OCI-M1 (cell line): ENCODE data around the gene ACAD10.
A peak's percentile ranks its signal among the peaks of the same experiment; 100 is the strongest.

ENCODE experiments used
- DNase-seq: peaks from one replicate; lab custom pipeline; 2025; lab: John Stamatoyannopoulos, UW

The ACAD10 gene

GRCh38 chr12:111776836-111777344 lies 91.0 kb downstream of the ACAD10 start:
- DNase-seq: no peak

GRCh38 chr12:111777345-111778045 lies 91.6 kb downstream of the ACAD10 start:
- DNase-seq: no peak

- DNase-seq: no peak
Measured at GRCh38 chr12:111780166-111780565, 94.3 kb downstream of the ACAD10 start.

- DNase-seq: no peak
Measured at GRCh38 chr12:111780615-111781014, 94.8 kb downstream of the ACAD10 start.

- no peak for DNase-seq
Measured at GRCh38 chr12:111781085-111781658, 95.3 kb downstream of the ACAD10 start.

- no peak for DNase-seq
Measured at GRCh38 chr12:111783046-111783445, 97.2 kb downstream of the ACAD10 start.

- no peak for DNase-seq
Measured at GRCh38 chr12:111784953-111785352, 99.1 kb downstream of the ACAD10 start.

DNA sequence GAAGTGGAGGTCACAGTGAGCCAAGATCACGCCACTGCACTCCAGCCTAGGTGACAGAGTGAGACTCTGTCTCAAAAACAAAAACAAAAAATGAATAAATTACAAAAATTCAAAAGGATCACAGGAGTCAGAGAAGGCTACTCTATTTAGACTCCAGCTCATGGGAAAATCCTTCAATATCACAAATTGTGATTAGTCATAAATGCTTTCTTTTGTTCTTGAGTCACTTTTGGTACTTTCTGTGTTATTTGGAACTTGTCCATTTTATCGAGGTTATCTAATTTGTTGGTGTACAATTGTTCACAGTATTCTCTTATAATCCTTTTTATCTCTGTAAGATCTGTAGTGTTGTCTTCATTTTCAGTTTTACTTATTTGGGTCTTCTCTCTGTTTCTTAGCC lies 99.8 kb downstream of the ACAD10 start:
- DNase-seq: no peak

GRCh38 chr12:111788178-111788654 lies 102.4 kb downstream of the ACAD10 start:
- DNase-seq: peak; percentile 87

DNA sequence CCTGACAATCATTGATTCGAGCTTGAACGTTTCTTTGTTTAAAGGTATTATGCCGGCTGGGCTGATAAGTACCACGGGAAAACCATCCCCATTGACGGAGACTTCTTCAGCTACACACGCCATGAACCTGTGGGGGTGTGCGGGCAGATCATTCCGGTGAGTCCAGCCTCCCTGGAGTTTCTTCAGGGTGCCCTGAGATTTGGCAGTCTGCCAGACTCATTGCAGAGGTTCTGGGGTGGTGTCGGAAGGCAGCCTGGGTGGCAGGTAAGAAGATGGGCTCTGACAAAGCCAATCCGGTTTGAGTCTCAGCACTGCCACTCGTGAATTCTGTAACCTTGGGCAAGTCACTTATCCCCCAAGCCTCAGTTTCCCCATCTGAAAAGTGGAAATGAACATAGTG lies 103.9 kb downstream of the ACAD10 start:
- DNase-seq: no peak

DNA sequence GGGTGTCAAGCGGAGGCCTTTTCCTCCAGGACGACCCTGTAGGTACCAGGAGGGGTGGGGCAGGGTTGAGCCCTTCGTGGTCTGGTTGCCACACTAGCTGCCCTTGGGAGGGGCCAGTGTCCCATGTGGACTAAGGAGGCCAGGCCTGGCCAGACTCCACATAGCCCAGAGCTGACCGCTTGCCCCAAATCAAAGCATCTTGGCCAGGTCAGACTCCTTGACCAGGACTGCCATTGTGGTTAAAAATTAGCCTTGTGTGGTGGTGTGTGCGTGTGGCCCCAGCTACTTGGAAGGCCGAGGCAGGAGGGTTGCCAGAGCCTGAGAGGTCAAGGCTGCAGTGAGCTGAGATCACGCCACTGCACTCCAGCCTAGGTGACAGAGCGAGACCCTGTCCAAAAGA lies 105.7 kb downstream of the ACAD10 start:
- DNase-seq: no peak

DNA sequence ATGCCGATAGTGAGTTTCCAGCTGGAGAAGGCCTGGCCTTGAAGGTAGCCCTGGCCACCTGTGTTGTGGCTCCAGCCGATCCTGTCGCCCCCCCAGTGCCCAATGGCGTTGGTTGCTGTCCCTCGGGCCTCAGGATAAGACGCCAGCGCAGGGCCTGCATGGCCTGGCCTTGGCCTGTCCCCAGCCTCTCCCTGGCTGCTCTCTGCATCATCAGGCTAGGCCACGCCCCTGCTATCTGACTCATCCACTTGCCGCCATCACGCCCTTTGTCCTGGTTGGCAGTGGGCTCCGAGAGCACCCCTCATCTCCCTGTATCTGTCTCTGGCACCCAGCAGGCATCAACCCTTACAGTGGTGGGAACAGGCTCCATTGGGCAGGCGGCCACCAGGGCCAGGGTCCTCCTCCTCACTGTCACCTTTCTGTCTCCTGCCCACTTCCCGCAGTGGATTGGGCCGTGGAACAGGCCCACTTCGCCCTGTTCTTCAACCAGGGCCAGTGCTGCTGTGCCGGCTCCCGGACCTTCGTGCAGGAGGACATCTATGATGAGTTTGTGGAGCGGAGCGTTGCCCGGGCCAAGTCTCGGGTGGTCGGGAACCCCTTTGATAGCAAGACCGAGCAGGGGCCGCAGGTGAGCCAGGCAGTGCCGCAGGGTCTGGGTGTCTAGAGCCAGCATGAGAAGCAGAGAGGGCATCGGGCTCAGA lies 106.5 kb downstream of the ACAD10 start:
- no peak for DNase-seq

GRCh38 chr12:111792856-111793235 lies 107.0 kb downstream of the ACAD10 start:
- DNase-seq: no peak

GRCh38 chr12:111798182-111798581 lies 112.3 kb downstream of the ACAD10 start:
- DNase-seq: no peak

DNA sequence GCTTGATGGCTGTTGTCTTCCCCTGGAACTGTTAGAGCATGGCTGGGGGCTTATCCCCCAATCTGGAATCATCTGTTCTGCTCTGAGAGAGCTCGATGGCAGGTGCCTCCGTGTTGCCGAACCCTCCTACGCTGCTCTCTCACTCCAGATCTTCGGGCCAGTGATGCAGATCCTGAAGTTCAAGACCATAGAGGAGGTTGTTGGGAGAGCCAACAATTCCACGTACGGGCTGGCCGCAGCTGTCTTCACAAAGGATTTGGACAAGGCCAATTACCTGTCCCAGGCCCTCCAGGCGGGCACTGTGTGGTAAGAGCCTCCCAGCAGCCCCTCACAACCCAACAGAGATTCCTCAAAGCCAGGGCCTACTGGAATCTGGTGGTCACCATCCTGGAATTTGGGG lies 113.9 kb downstream of the ACAD10 start:
- DNase-seq: no peak

GRCh38 chr12:111803038-111803626 lies 117.3 kb downstream of the ACAD10 start:
- no peak for DNase-seq

- no peak for DNase-seq
Measured at GRCh38 chr12:111803851-111804250, 118.0 kb downstream of the ACAD10 start.

- no peak for DNase-seq
Measured at GRCh38 chr12:111806304-111806703, 120.5 kb downstream of the ACAD10 start.
